Liver (tissue), 3 donors: ENCODE measurements around the gene CPSF4.

Source experiments
- TAF1 ChIP-seq: conservative IDR thresholded peaks from 2 replicates; pipeline ENCODE4 v1.6.1; 2016; ENCODE audit warnings: antibody characterized with exemption, mild to moderate bottlenecking
- YY1 ChIP-seq: IDR thresholded peaks from 2 replicates; pipeline ENCODE4 v1.6.1; 2016; ENCODE audit warnings: antibody characterized with exemption, mild to moderate bottlenecking
- TF ChIP-seq, protein P1 (sequence below): fragments of 150-350 bp; IDR thresholded peaks from 2 replicates; pipeline ENCODE4 v1.5.1; 2017; ENCODE audit warnings: improper control_type of control experiment, low read depth, low read length; ENCODE audit not compliant: missing input control
- TF ChIP-seq, protein P2 (sequence below): IDR thresholded peaks from 2 replicates; pipeline ENCODE4 v1.6.1; 2016; ENCODE audit warnings: antibody characterized with exemption
- donor health status: healthy.
- donor health status: healthy.

GRCh38 chr7:99402854-99403253 is 35.9 kb upstream of the CPSF4 start:
- TF ChIP-seq, protein P1, sequence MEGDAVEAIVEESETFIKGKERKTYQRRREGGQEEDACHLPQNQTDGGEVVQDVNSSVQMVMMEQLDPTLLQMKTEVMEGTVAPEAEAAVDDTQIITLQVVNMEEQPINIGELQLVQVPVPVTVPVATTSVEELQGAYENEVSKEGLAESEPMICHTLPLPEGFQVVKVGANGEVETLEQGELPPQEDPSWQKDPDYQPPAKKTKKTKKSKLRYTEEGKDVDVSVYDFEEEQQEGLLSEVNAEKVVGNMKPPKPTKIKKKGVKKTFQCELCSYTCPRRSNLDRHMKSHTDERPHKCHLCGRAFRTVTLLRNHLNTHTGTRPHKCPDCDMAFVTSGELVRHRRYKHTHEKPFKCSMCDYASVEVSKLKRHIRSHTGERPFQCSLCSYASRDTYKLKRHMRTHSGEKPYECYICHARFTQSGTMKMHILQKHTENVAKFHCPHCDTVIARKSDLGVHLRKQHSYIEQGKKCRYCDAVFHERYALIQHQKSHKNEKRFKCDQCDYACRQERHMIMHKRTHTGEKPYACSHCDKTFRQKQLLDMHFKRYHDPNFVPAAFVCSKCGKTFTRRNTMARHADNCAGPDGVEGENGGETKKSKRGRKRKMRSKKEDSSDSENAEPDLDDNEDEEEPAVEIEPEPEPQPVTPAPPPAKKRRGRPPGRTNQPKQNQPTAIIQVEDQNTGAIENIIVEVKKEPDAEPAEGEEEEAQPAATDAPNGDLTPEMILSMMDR = no peak
- TF ChIP-seq, protein P2, sequence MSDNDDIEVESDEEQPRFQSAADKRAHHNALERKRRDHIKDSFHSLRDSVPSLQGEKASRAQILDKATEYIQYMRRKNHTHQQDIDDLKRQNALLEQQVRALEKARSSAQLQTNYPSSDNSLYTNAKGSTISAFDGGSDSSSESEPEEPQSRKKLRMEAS = no peak
- TF ChIP-seq YY1 (no peak), TAF1 (no peak)
